Neuronal stem cell (in vitro differentiated cells): ENCODE results near the gene BSX.

Experiments used
- DNase-seq: peaks from one replicate; pipeline ENCODE4 v3.0.0-alpha.2; 2013; ENCODE audit warnings: low spot score
- H2AFZ ChIP-seq: one replicate; pipeline ENCODE4 v1.6.1; 2013; ENCODE audit warnings: mild to moderate bottlenecking, low read length, inconsistent platforms
- H2AK5ac ChIP-seq: 2 replicates; pipeline ENCODE4 v1.6.1; 2013; ENCODE audit warnings: low read depth, mild to moderate bottlenecking, inconsistent platforms, low read length, moderate library complexity, mixed read lengths
- H2BK120ac ChIP-seq: 2 replicates; pipeline ENCODE4 v1.6.1; 2013; ENCODE audit warnings: low read depth, mild to moderate bottlenecking, inconsistent platforms, low read length, moderate library complexity, mixed read lengths
- H2BK12ac ChIP-seq: one replicate; pipeline ENCODE4 v1.6.1; 2013; ENCODE audit warnings: low read length, inconsistent platforms
- H2BK15ac ChIP-seq: 2 replicates; pipeline ENCODE4 v1.6.1; 2013; ENCODE audit warnings: mild to moderate bottlenecking, low read length, inconsistent platforms, mixed read lengths
- H2BK5ac ChIP-seq: one replicate; pipeline ENCODE4 v1.6.1; 2013; ENCODE audit warnings: inconsistent platforms, mild to moderate bottlenecking, low read length, moderate library complexity
- H3K14ac ChIP-seq: one replicate; pipeline ENCODE4 v1.6.1; 2013; ENCODE audit warnings: low read length, inconsistent platforms
- H3K18ac ChIP-seq: 2 replicates; pipeline ENCODE4 v1.6.1; 2013; ENCODE audit warnings: low read length, inconsistent platforms
- H3K23ac ChIP-seq: 2 replicates; pipeline ENCODE4 v1.6.1; 2013; ENCODE audit warnings: low read depth, mild to moderate bottlenecking, mixed read lengths, low read length, inconsistent platforms; ENCODE audit not compliant: poor library complexity
- H3K27ac ChIP-seq: replicated peaks from 3 replicates; pipeline ENCODE4 v1.5.1; 2013; ENCODE audit warnings: low read length, inconsistent platforms
- H3K27me3 ChIP-seq, 3 experiments: 2 replicates each; pipeline ENCODE4 v1.6.1; 2013; ENCODE audit warnings: low read length in 3 of 3, mild to moderate bottlenecking in 2 of 3, inconsistent platforms in 1 of 3, low read depth in 1 of 3, mixed read lengths in 1 of 3, moderate library complexity in 1 of 3; ENCODE audit not compliant: control insufficient read depth in 3 of 3, insufficient read depth in 3 of 3
- H3K36me3 ChIP-seq, 2 donors: replicated peaks in 1 of 2; 2 replicates each; pipeline ENCODE4 v1.6.1; 2013; ENCODE audit warnings: low read length in 2 of 2; ENCODE audit not compliant: control insufficient read depth in 2 of 2, insufficient read depth in 2 of 2
- H3K4ac ChIP-seq: 2 replicates; pipeline ENCODE4 v1.6.1; 2013; ENCODE audit warnings: inconsistent platforms, mild to moderate bottlenecking, low read length, moderate library complexity
- H3K4me1 ChIP-seq, 2 donors: 1 replicate in 1 of 2; 2 replicates in 1 of 2; pipeline ENCODE4 v1.6.1; 2013; ENCODE audit warnings: low read length in 2 of 2, low read depth in 1 of 2; ENCODE audit not compliant: control insufficient read depth in 2 of 2, insufficient read depth in 1 of 2
- H3K4me2 ChIP-seq: one replicate; pipeline ENCODE4 v1.6.1; 2013; ENCODE audit warnings: mild to moderate bottlenecking, low read length, inconsistent platforms; ENCODE audit not compliant: insufficient read depth, poor library complexity, severe bottlenecking
- H3K4me3 ChIP-seq, 2 donors: 2 replicates each; pipeline ENCODE4 v1.5.1; 2013; ENCODE audit warnings: low read length in 2 of 2, mild to moderate bottlenecking in 2 of 2, inconsistent platforms in 1 of 2, moderate library complexity in 1 of 2
- H3K79me1 ChIP-seq: one replicate; pipeline ENCODE4 v1.6.1; 2013; ENCODE audit warnings: low read depth, mild to moderate bottlenecking, inconsistent platforms, low read length, moderate library complexity
- H3K9ac ChIP-seq: one replicate; pipeline ENCODE4 v1.6.1; 2013; ENCODE audit warnings: mild to moderate bottlenecking, low read depth, low read length, inconsistent platforms; ENCODE audit not compliant: poor library complexity
- H3K9me3 ChIP-seq, 2 donors: replicated peaks in 1 of 2; 2 replicates each; pipeline versions ENCODE3 to v1.6.1; 2013; ENCODE audit warnings: low read length in 2 of 2, mild to moderate bottlenecking in 2 of 2, inconsistent platforms in 1 of 2, low read depth in 1 of 2, mixed read lengths in 1 of 2, moderate library complexity in 1 of 2; ENCODE audit not compliant: control insufficient read depth in 2 of 2, insufficient read depth in 1 of 2
- H4K8ac ChIP-seq: one replicate; pipeline ENCODE4 v1.6.1; 2013; ENCODE audit warnings: low read depth, mild to moderate bottlenecking, inconsistent platforms, low read length, moderate library complexity
- H4K91ac ChIP-seq: one replicate; pipeline ENCODE4 v1.6.1; 2013; ENCODE audit warnings: low read length, low read depth, mild to moderate bottlenecking, inconsistent platforms; ENCODE audit not compliant: poor library complexity
- WGBS, 2 donors: extraction: QIAGEN DNeasy Blood & Tissue Kit; methylation state at CpG; one replicate each; pipeline ENCODE4 v1.1.7; 2013; ENCODE audit warnings: missing lambda C conversion rate in 2 of 2, mixed read lengths in 1 of 2; ENCODE audit not compliant: insufficient read length in 2 of 2, insufficient replicate concordance in 1 of 2; ENCODE audit errors: extremely low coverage in 2 of 2; 5-methylcytosine and 5-hydroxymethylcytosine counted together

Gene BSX

DNA sequence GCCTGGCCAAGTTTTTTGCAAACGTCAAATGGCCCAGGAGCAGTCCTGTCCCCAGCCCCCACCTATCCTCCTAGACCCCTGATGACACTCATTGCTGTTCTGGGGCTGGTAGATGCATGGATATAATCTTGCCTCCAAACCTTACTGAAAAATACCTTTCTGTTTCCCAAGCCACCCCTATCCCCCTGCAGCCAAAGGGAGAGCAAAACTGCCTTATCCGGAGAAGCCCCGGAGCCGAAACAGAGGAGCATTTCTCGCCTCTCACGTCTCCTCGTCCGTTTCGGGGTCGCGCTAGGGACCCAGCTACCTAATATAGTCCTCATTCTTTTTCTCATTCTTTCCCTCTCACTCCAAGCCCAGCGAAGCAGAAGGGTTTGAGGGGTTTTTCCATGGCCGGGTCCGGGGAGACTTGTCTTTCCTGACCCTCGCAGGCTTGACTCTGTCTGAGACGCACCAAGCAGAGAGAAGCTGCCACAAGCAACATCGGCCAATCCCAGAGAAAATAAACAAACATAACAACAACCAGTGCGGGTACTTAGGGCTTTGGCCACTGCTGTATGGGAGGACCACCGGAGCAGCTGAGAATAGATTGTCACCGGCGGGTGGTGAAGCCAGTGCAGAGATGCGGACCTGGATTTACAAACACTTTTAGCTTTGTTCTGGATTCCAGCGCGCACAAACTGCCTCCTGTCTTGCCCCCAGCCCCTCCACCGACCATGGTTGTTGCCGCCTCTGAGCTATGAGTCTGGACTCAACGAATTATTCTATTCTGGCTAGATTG is 1.6 kb downstream of the BSX start:
- peaks cover 0 to 10% of the 10 kb centered on the region in 2 donors for H3K4me1 ChIP-seq
- peaks cover 49 to 98% (median 90%) of the 10 kb centered on the region in 3 experiments for H3K27me3 ChIP-seq
- H3K4me3 ChIP-seq = no peak overlapping the region
- H3K79me1 ChIP-seq = peaks cover 1% of the 10 kb centered on the region
- H2BK120ac ChIP-seq = no peak overlapping the region
- no peak overlapping the region for H4K8ac ChIP-seq
- H3K9ac ChIP-seq = no peak overlapping the region
- no peak overlapping the region for H3K27ac ChIP-seq
- no peak overlapping the region for H2AFZ ChIP-seq
- no peak overlapping the region for H4K91ac ChIP-seq
- H2AK5ac ChIP-seq = no peak overlapping the region
- peaks cover 0 to 4% of the 10 kb centered on the region in 2 donors for H3K9me3 ChIP-seq
- H3K36me3 ChIP-seq = no peaks in the 10 kb centered on the region
- no CpG with 5 or more reads among the region's 27 CpGs for WGBS, 2 donors
- H2BK5ac ChIP-seq = no peak overlapping the region
- H2BK12ac ChIP-seq = no peak overlapping the region
- no peak overlapping the region for H3K4ac ChIP-seq
- no peak overlapping the region for H3K18ac ChIP-seq
- H2BK15ac ChIP-seq = no peak overlapping the region
- no peak overlapping the region for H3K4me2 ChIP-seq
- H3K14ac ChIP-seq = no peak overlapping the region
- DNase-seq = peak; percentile 41
- no peak overlapping the region for H3K23ac ChIP-seq

DNA sequence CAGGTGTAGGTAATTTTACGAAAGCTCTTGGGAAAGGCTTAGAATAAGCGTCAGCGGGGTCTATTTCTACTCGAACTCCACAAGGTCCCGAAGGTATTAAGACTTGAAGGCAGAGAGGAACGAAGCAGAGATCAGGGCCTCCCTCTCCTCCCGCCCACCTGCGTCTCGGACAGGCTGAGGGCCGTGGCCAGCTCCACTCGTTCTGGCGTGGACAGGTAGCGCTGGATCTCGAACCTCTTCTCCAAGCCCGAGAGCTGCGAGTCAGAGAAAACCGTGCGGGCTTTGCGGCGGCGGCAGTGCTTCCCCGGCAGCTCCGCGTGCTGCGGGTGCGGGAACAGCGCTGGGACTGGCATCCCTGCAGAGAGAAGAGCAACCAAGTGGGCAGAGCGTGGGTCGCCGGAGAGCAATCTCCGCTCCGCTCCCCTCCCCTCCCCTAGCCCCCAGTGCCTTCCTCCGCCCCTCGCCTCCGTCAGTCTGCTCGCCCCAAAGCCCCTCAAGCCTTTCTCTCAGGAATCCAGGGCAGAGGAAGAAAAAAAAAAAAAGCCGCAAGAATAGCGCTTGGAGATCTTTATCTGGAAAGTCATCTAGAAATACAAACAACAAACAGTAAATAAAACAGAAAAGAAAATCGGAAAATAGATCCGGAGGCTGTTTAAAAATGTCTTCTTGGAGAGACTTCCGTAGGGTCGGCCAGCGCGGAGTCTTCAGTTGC is 2.4 kb downstream of the BSX start:
- Histone ChIP-seq H2AFZ (no peak overlapping the region), H2BK5ac (no peak overlapping the region), H3K4ac (no peak overlapping the region), H3K4me1 (peaks cover 0 to 10% of the 10 kb centered on the region in 2 donors), H4K91ac (no peak overlapping the region), H2BK120ac (no peak overlapping the region), H3K79me1 (peaks cover 1% of the 10 kb centered on the region), H3K14ac (peak overlapping the region; percentile 14), H3K18ac (peak overlapping the region; percentile 52), H3K36me3 (no peaks in the 10 kb centered on the region), H4K8ac (no peak overlapping the region), H3K9ac (no peak overlapping the region), H2BK15ac (no peak overlapping the region), H3K23ac (no peak overlapping the region), H3K27ac (no peak overlapping the region), H3K9me3 (peaks cover 0 to 4% of the 10 kb centered on the region in 2 donors), H2AK5ac (no peak overlapping the region), H3K27me3 (peaks cover 51 to 98% (median 87%) of the 10 kb centered on the region in 3 experiments), H3K4me2 (no peak overlapping the region), H3K4me3 (no peak overlapping the region), H2BK12ac (no peak overlapping the region)
- no peak for DNase-seq
- no CpG with 5 or more reads among the region's 44 CpGs for WGBS, 2 donors

DNA sequence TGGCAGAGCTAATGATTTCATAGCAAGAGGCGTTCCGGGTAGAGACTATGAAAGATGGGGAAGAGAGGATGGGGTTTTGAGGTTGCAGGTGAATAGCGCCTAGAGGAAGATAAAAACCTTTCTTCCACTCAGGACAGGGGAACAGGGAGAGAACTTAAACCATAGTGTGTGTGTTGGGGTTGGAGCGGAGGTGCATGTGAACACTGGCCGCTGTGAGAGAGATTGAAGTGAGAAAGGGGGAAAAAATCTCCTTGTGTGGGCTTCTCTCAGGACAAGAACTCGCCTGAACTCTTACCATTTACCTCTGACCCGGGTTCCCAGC is 3.4 kb downstream of the BSX start:
- Histone ChIP-seq H3K18ac (no peak overlapping the region), H3K9ac (no peak overlapping the region), H3K4me2 (no peak overlapping the region), H3K9me3 (no peaks in the 10 kb centered on the region), H2BK12ac (no peak overlapping the region), H3K4me3 (no peak overlapping the region), H3K27me3 (peaks cover 47 to 98% (median 86%) of the 10 kb centered on the region in 3 experiments), H3K36me3 (no peaks in the 10 kb centered on the region), H3K23ac (no peak overlapping the region), H2AK5ac (no peak overlapping the region), H3K4ac (no peak overlapping the region), H2BK120ac (no peak overlapping the region), H4K8ac (no peak overlapping the region), H2BK5ac (no peak overlapping the region), H2BK15ac (no peak overlapping the region), H2AFZ (no peak overlapping the region), H3K27ac (no peak overlapping the region), H3K79me1 (no peaks in the 10 kb centered on the region), H3K14ac (no peak overlapping the region), H3K4me1 (peaks cover 0 to 4% of the 10 kb centered on the region in 2 donors), H4K91ac (no peak overlapping the region)
- DNase-seq = no peak
- WGBS, 2 donors = no CpG with 5 or more reads among the region's 7 CpGs
